GM12801 (cell line): ENCODE measurements around the gene BBLN.

Experiments
- TF ChIP-seq, protein P1 (sequence below): IDR thresholded peaks from one replicate; pipeline ENCODE4 v1.5.1; 2011; ENCODE audit warnings: control low read depth; ENCODE audit not compliant: insufficient read length; ENCODE audit errors: extremely low read depth

The BBLN gene

DNA sequence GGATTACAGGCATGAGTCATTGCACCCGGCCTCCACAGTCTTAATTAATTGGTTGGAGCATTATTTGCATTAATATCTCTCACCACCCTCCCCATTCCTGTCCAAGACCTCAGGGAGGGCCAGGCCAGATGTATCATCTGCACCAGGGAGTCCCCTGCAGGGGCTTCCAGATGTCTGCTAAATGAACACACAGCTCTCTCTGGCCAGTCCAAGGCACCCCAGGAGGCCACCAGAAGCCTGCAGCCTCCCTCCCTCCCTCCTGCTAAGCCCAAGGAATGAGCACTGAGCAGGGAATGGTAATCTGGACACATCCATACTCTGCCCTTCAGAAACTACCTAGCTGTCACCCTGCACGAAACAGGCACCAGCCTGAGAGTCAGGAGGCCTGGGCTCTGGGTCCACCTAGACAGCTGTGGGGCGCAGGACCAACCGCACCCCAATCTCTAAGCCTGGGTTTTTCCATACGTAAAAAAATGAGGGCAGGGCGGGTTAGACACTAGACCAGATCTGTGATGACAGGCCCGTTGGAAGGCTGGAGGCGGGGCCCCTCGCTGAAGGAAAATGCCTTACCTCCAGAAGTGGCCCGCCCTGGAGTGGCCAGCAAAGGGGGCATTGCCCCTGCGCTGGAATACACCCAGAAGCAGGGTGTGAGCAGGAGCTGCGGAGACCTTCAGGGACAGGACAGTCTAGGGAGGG lies 23.0 kb downstream of the BBLN start:
- TF ChIP-seq, protein P1, sequence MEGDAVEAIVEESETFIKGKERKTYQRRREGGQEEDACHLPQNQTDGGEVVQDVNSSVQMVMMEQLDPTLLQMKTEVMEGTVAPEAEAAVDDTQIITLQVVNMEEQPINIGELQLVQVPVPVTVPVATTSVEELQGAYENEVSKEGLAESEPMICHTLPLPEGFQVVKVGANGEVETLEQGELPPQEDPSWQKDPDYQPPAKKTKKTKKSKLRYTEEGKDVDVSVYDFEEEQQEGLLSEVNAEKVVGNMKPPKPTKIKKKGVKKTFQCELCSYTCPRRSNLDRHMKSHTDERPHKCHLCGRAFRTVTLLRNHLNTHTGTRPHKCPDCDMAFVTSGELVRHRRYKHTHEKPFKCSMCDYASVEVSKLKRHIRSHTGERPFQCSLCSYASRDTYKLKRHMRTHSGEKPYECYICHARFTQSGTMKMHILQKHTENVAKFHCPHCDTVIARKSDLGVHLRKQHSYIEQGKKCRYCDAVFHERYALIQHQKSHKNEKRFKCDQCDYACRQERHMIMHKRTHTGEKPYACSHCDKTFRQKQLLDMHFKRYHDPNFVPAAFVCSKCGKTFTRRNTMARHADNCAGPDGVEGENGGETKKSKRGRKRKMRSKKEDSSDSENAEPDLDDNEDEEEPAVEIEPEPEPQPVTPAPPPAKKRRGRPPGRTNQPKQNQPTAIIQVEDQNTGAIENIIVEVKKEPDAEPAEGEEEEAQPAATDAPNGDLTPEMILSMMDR, result no peak

DNA sequence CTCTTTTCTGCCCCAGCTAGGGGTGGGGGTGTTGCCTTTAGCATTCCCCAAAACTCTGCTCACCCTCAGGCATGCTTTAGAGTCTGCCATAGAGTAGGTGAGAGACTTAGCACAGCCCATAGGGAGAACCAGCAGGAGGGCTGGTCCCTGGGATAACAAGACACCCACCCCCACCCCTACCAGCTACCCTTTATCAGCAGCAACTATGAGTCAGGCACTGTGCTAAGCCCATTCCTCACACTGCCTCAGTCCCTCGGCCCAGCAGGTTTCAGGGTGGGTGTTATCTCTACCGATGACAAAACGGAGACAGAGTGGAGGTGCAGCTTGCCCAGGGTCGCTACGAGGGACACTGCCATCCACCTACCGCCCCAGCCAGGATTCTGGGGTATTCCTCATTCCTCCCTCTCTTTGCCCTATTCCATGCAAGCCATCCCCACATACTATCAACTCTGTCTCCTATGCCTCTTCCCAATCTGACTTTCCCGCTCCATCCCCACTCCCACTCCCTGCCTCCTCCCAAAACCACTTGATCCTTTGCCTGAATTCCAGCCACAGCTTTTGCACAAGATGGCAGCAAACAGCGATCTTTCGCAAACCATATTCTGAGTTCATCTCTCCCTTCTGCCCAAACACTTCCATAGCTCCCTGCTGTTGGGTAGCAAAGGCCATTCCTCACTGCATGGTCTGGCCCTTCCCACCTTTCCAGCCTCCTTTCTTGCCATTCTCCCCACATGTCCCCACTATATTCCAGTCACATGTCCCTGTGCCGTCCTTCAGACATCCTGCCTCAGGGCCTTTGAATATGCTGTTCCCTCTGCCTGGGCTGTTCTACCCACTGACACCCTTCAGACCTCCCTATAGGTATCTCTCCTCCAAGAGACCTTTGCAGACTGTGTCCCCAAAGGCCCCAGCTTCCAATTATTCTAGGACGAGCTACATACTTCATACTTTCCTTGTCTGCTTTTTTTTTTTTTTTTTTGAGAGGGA lies 26.2 kb downstream of the BBLN start:
- TF ChIP-seq, protein P1, result no peak

DNA sequence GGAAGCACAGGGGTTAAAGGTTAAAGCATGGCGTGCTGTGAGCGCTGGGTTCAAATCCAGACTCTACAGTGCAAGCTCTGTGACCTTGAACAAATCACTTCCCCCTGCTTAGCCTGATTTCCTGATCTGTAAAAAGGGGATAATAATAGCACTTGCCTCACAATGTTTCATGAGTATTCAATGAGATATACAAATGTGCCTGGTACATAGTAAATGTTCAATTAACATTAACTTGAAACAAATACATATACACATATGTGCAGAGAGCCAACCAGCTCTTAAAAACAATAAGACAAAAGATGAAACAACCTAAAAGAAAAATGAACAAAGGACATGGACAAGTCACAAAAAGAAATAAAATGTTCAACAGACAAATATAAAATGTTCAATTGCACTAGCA lies 27.3 kb downstream of the BBLN start:
- TF ChIP-seq, protein P1, result no peak

DNA sequence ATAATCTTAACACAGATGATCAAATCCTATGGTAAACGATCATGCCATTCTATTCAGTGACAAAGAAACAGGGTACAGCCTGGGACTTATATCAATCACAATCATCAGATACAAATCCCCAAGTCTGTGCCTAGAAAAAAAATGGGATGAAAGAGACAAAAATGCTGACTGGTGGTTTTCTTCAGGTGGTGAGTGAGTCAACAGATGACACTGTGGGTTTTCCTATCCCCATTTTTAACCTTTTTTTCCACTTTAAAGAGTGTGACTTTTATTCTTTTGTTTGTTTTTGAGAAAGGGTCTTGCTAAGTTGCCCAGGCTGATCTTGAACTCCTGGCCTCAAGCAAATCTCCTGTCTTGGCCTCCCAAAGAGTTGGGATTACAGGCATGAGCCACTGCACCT lies 28.1 kb downstream of the BBLN start:
- TF ChIP-seq, protein P1, result no peak

DNA sequence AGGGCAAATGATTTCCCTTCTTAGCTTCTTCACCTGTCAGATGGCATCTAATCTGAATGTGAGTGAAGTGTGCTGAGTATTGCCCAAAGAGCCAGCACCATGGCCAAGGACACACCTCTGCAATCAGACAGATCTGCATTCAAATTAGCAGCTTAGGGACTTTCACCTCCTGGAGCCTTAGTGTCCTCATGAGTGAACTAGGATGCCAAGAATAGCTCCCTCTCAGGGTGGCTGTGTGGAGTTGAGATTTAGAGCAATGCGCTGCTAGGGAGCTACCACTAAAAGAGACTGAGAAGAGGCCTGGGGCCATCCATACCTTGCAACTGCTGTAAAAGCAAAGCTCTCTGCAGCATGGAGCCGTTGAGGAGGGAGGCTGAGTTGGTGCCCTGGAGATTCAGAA lies 29.9 kb downstream of the BBLN start:
- TF ChIP-seq, protein P1, result no peak

DNA sequence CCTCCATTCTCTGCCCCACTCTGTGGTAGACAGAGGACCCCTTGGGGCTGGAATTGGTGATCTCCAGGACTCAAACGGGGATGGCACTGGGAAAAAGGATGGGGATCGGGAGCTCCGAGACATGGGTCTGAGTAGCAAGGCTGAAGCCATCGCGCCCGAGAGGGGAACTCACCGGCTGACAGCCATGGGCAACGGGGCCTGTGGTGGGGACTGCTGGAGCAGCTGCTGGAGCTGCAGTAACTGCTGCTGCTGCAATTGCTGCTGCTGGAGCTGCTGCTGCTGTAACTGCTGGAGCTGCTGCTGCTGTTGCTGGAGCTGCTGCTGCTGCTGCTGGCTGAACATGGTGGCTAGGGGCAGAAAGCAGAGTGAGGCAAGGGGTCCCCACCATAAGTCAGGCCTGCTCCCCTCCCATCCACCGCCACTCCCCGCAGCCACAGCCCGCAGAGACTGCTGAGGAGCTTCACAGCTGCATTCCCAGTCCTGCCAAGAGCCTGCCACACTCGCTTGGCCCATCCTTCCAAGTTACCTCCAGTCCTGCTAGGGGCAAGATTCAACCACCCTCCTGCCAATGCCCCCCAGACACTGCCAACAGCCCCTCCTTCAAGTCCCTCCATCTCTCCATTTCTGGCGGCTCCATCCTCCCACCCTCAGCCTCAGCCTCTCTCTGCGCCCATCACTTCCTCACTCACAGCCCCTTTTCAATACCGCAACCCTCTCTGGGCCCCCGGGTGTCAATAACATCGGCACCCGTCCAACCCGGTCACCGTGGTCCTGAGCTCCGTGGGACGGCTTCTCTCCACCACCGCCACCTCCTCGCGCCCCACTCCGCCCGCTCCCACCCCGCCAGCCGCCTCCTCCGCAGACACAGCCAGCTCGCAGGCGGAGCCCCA lies 30.7 kb downstream of the BBLN start:
- TF ChIP-seq, protein P1, result no peak

DNA sequence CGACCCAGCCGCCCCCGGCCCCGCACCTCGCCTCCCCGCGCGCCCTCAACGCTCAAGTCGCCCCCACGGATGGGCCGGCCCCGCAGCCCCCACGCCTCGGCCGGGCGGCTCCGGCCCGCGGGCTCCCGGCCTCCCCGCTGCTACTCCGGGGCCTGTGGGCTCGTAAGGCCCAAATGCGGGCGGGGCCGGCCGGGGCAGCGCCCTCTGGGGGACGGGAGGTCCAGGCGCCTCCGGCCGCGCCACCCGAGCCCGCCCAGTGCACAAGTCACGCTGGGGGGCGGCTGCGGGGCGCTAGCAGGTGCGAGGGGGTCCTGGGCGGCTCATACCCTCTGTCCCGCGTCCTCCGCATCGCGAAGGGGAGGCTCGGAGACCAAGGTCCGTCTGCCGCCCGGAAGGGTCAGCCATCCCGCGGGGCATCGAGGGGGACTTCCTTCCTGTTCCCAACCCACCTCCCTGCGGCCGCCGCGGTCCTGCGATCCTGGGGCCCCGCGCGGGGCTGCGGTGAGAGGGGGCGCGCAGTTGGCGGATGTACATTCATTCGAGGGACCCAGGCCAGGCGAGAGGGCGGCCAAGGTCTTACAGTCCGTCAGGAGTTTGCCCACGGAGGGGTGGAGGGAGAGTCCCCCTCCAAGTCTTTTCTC lies 31.5 kb downstream of the BBLN start, which contains the start of gene CIZ1:
TSS of gene CIZ1 (minus strand) at position 167 of the 641 bp plus-strand sequence. CDS start 715 bp downstream, outside the sequence.
- TF ChIP-seq, protein P1, result no peak
